ENCODE results near the gene FTO.

The FTO gene

GRCh38 chr16:53753431-53753830 lies 49.5 kb downstream of the FTO start:
- DNase-seq = no peak

- no peak for DNase-seq
Measured at GRCh38 chr16:53755026-53755910, 51.3 kb downstream of the FTO start.

GRCh38 chr16:53756275-53756996 lies 52.5 kb downstream of the FTO start:
- peak in 2 of 51 donors; percentile 30 to 32 for DNase-seq

- DNase-seq = no peak
Measured at GRCh38 chr16:53757971-53758609, 54.1 kb downstream of the FTO start.

- DNase-seq = no peak
Measured at GRCh38 chr16:53761962-53762703, 58.2 kb downstream of the FTO start.

- DNase-seq = no peak
Measured at GRCh38 chr16:53766304-53767016, 62.5 kb downstream of the FTO start.

GRCh38 chr16:53768167-53768566 lies 64.2 kb downstream of the FTO start:
- no peak for DNase-seq

- DNase-seq = no peak
Measured at GRCh38 chr16:53768593-53768992, 64.6 kb downstream of the FTO start.

- no peak for DNase-seq
Measured at GRCh38 chr16:53769185-53769584, 65.2 kb downstream of the FTO start.

- DNase-seq = no peak
Measured at GRCh38 chr16:53769787-53770186, 65.8 kb downstream of the FTO start.

- no peak for DNase-seq
Measured at GRCh38 chr16:53770641-53771040, 66.7 kb downstream of the FTO start.

- DNase-seq = no peak
Measured at GRCh38 chr16:53771655-53772497, 67.9 kb downstream of the FTO start.

GRCh38 chr16:53773150-53773846 lies 69.3 kb downstream of the FTO start:
- peak in 17 of 51 donors; percentile 6 to 60 (median 16) for DNase-seq

GRCh38 chr16:53773881-53774280 lies 69.9 kb downstream of the FTO start:
- DNase-seq = no peak

GRCh38 chr16:53775106-53775820 lies 71.3 kb downstream of the FTO start:
- DNase-seq = no peak

- DNase-seq = no peak
Measured at GRCh38 chr16:53775821-53776431, 72.0 kb downstream of the FTO start.

- peak in 1 of 51 donors; percentile 15 for DNase-seq
Measured at GRCh38 chr16:53779186-53779585, 75.2 kb downstream of the FTO start.

- no peak for DNase-seq
Measured at GRCh38 chr16:53780051-53780450, 76.1 kb downstream of the FTO start.

All from hypothalamus (tissue), 51 donors.